Activated CD4-positive, alpha-beta T cell treated with anti-CD3 and anti-CD28 coated beads, Interleukin-10, Interleukin-2, amounts not matched to agents 100 ng/mL and 50 ng/mL, durations not matched to agents 16 hours and 8 hours (primary cell): ENCODE data around the gene ZRANB3.
"Not testable (repeated sequence)": the region's sequence is repeated elsewhere in the genome, so short reads cannot be mapped to it uniquely, and the experiment has no call there.

ENCODE experiments used
- DNase-seq: peaks from one replicate; pipeline ENCODE4 v3.0.0-alpha.2; 2020

The ZRANB3 gene

DNA sequence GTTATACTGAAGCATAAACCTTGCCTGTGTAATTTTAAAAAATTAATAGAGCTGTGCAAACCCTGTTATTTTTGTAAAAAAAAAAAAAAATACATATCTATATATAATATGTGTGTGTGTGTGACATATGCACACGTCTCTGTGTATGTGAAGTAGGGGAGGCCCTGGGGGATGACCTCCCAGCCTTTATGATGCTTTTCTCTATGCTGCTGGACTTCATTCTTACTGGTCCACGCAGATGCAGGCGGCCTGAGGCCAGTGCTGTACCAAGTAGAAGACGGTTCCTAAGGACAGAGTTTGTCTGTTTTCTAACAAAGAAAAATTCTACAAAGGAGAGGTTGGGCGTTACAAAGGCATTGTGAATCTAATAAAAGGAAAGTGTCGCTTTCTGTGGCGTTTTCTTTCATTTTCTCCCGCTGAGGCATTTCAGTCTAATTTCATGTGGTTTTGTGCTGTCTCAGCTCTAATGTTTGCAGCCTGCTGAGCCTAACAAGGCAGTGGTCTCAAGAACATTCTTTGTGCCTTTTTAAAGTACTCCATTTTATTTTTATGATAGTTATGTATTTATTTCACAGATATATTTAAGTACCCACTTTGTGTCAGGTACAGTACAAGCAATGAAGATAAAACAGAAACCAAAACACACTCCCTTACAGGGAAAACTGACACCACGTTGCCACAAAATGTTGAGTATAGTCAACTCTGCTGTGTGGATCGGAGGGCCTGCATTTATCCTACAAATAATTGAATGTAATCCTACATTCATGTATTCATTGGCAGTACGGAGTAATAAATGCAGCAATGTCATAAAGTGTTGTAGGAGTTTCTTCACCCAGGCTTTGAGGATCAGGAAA, 360.9 kb downstream of the ZRANB3 start:
- DNase-seq, result peak; percentile 24

DNA sequence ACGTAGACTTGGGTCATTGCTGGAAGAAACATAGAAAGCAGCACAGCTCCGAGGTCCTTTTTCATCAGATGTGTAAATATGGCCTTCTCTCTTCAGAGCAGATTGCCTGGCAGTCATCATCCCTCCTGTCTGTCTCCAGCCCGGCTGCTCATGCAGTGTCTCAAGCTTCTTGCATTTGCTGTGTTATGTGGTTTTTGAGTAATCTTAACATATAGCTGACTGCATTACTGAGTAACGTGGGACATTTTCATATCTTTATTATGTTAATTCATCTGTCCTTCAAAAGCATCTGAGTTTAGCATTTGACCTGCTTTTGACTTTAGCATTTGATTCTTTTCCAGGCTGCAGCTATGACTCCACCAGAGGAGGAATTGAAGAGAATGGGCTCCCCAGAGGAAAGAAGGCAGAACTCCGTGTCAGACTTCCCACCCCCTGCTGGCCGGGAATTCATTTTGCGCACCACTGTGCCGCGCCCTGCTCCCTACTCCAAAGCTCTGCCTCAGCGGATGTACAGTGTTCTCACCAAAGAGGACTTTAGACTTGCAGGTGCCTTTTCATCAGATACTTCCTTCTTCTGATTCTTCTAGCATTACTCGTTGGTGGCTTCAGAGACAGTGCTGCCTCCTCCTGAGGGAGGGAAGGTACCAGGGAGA, 362.7 kb downstream of the ZRANB3 start:
- DNase-seq, result no peak

DNA sequence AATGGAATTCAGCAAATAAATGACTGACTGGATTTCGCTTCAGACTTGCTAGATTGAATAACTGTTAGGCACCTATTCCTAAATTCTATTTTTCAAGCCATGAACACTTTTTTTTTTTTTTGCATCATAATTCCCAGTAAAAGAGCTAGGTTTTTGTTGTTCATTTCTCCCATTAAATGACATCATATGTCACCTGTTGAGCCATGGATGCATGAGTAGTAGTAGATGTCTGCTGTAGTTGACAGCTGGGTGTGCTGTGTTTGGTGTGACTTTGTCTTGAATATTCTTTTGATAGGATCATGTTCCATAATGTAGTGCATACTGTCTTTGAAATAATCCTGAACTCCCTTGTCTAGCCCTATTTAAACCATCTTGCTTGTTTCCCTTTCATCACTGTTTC, 363.7 kb downstream of the ZRANB3 start:
- no peak for DNase-seq

DNA sequence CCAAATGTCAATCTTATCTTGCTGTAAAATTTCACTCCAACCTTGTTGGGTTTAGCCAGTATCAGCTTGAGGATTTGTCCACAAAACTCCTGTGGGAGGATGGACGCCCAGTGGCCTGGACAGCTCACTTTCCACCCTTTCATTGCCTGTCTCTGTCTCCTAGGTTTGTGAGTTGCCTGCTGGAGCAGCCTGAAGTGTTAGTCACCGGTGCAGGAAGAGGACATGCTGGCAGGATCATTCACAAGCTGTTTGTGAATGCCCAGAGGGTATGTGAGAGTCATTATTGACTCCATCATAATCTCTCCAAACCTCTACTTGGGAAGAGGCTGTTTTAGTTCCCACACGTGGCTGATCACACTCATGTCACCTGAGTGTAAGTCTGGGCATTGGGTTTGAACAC, 366.6 kb downstream of the ZRANB3 start:
- DNase-seq, result no peak

DNA sequence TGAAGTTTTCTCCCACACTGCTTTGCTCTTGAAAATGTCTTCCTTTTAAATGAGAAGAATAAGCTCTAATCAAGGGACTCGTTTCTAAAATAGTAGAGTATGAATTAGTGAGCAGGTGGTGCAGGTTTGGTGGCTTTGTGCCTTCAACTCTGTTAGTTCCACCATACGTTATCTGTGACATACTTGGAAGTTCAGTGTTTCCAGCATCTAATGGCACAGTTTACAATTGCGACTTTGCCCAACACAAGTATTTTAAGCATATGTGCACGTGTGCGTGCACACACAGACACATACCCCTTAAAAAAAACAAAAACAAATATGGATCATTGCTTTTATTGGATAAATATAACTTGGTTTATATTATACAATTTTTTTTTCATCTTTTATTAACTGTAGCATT, 367.1 kb downstream of the ZRANB3 start:
- DNase-seq, result no peak

DNA sequence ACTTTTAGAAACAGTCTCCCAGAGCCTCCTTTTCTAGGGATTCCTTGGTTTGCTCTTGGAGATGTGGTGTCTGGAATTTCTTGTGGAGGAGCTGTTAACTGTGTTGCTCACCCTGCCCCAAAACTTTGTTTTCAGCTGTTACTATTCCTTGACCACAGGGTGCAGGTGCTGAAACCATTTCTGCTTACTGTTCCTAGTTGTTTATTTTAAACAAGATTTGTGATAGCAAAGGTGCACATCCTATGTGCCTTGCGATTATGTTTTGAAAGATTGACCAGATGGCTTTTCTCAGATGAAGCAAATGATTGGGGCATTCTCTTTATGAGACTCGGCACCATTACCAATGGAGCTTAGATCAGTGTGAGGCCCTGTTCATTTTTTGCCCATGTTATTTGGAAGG, 367.7 kb downstream of the ZRANB3 start:
- DNase-seq, result no peak

DNA sequence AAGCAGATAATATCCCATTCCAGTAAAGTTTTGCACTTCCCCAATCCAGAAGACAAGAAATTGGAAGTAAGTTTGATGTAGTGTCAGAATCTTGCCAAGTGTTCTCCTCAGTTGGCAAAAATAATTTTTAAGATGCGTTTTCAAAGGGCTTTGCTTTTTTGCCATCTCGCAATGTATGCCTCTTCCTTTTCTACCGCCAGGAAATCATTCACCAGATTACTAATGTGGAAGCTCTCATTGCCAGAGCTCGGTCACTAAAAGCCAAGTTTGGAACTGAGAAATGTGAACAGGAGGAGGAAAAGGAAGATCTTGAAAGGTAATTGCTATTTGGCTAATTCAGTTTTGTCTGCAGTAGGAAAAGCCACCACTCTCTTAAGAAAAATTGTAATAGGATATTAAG, 368.2 kb downstream of the ZRANB3 start:
- no peak for DNase-seq

DNA sequence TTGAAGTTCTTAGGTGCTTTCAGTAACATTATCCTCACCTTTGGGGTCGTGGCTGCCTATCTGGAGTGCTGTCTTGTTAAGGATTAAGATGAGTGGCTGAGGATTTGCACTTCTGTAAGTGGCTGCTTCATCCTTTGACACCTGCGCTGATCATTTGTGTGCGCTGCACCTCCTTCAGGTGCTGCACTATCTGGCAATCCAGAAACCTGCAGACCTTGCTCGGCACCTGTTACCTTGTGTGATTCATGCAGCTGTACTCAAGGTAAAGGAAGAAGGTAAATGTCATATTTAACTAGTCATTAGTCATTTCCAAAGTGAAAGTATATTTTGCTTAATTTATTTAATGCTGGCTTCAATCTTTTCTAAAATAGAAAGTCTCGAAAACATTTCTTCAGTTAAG, 368.6 kb downstream of the ZRANB3 start:
- DNase-seq, result peak; percentile 6

DNA sequence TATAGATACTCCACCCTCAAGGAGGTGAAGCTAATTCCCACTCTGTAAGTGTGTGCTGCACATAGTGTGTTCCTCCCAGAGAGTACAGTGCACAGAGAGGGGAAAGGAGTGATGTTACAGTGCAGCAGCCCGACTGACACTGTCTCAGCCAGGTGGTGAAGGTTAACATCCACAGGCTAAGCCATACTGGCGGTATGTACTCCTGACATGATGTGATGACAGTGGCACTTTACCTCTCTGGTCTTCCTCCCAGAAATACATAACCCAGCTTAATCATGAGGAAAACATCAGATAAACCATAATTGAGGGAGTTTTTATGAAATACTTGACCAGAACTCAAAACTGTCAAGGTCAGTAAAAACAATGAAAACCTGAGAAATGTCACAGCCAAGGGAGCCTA, 371.8 kb downstream of the ZRANB3 start:
- no peak for DNase-seq

DNA sequence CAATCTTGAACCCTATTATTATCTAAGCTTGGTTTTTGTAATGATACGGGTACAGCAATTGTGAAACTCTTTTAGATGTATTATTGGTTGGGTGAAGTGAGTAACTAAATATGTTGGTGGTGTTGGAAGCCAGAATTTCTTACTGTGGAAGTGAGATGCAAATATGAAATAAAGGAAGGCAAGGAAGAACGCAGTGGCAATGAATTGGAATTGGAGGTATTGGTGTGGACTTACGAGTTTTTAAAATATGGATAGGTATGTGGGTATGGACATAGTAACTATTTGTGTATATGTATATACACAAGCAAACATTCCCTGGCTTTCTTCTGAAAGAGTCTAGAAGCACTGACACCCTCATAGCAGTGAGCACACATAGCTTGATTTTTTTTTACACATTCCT, 373.2 kb downstream of the ZRANB3 start:
- no peak for DNase-seq

DNA sequence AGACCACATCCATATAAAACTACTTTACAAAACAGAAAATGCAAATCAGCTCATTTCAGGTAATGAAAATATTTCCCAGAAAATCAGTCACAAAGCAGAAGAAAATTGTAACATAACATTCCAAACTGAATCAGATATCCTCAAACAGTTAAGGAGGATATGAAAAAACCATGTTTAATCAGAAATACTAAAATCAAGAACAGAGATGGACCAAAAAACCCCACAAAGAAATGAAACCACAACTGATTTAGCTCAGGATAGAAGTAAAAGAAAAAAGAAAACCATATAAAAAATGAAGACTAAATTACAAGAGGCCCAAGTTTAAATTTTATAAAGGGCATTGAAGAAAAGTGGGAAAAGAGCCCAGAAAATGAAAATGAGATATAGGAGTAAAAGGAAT, 376.1 kb downstream of the ZRANB3 start:
- DNase-seq, result no peak

DNA sequence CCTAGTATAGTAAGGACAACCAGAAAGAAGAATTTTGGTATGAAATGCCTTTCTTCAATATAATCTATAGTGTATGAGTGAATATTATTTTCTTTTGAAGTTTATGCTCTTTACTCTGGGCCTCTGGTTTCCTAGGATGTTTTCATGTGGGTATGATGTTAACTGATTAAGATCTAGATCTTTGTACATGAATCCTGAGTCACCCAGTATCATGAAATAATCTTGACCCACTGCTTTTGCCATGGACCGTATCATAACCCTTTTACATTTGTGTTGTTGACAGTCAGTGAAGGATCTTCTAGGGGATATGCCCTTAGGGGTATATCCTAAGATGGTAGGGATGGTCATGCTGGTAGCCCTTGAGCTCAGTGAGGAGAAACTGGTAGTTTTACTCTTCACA, 378.7 kb downstream of the ZRANB3 start:
- no peak for DNase-seq

DNA sequence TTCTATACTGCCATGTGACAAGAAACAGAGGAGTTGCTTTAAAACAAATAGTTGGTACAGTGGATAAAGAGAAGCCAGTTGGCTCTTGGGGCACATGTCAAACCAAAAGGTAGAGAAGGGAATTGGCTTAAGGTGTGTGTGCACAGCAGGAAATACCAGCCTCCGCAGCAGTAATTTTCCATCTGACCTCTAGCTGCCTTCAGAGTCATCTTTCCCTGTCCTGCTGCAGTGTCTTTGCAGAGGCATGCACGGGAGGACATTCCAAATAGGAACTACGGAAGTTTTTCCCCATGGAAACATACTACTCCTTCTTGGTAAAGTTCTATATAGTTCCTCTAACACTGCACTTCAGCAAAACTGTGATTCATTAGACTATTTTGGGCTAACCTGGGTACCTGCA, 379.4 kb downstream of the ZRANB3 start:
- no peak for DNase-seq

DNA sequence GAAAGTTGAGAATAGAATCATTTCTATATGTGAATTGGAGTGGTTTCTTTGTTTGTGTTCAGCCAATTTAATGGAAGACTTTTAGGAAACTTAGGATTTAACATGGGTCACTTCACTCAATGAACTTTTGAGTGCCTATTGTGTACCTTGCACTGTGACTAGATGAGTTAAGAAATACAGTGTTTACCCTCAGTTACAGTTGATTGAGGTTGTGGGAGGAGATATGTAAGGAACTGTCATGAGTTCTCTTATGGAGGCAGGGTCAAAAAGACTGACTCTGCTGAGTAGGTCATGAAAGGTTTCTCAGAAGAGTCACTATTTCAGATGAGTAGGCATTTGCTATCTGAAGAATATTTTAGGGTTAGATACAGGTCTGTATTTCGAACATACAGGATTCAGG, 380.3 kb downstream of the ZRANB3 start:
- DNase-seq, result no peak

DNA sequence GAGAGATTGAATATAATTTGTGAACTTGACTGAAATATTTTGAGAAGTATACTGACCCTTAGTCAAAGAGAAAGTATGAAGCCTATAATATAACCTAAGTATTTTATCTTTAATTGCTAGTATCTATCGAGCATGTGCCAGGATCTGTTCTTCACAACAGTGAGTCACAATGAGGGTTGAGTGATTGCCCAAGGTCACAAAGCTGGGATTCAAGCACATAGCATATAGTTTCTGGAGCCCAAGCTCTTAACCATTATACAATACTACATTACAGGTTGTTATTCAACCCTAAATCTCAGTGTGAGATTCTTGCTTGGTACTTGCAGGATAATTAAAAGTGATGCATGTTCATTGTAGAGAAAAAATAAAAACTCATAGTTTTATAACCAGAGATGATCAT, 381.8 kb downstream of the ZRANB3 start:
- no peak for DNase-seq

DNA sequence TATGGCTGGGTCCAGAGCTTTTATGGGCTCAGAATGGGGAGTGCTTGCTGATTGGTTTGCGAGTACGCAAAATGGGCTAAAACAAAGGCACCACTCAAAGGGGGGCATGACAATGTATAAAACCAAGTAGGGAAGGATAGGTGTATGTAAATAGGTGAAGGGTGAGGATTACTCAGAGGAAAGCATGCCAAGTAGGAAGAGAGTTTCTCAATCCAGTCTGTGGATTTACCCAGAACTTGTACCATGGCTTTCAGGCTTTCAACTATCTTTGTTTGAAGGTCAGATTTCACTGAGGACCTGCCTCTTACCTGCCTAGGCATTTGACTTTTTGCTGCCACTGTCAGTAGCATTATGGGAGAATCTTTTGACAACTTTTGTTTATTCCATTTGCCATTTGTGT, 386.7 kb downstream of the ZRANB3 start:
- no peak for DNase-seq

DNA sequence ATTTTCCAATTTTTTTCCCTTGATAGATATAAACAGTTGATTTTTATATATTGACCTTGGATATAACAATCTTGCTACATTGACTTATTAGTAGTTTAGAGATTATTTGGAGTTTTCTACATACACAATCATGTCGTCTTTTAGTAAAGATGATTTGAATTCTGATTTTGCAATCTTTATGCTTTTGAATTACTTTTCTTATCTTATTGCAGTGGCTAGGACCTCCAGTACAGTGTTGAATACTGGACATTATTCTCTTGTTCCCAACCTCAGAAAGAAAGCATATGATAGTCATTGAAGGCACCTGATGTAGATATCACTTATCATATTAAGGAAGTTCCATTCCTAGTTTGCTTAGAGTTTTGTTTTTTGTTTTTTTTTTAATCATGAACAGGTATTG, 388.7 kb downstream of the ZRANB3 start:
- no peak for DNase-seq

DNA sequence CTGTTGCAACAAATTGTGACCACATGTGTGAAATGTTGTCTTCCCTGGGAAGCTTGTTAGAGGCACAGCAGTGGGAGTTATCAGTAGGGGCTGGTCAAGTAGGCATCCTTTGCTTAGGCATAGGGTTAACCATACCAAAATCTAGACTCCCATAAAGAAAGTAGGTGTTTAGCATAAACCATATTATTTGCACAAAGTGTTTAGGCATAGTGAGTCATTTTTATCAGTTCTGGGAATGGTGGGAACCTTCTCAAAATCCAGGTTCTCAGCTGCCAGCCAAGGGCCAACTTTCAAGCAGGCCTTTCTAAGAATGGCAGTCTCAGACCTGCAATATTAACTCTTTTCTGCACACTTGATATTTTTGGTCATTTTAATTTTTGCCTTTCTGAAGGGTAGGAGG, 390.4 kb downstream of the ZRANB3 start:
- no peak for DNase-seq

DNA sequence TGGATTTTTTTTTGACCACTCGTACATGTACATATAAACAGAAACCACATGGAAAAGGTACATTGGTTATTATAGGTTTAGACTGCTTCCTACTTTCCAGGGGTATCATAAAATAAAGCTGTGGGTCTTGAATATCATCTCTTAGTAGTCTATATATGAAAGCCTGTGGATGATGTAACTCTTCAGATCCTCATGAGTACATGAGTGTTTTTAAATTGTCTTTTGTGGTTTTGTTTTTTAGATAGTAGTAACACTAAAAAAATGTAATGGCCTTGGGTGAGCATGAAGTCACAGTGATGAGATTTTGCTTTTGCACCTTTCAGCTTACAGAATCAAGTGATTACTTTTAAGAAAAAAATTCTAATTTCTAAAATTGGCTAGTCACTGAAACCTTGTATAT, 398.7 kb downstream of the ZRANB3 start:
- no peak for DNase-seq

DNA sequence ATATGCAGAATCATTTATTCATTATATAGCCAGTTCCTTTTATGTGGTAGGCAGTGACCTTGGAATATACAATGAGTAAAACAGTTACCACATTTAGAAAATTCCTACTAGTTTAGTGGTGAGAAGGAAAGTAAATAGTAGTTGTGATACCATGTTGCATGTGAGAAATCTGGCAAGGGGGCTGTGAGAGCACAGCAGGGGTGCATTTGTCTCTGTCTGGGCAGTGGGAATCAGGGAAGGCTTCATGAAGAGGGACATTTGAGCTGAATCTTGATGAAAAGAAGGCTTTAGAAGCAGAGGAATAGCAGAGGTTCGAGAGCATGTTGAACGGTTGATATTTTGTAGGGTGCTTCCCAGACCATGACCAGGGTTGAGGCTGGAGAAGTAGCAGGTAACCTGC, 400.3 kb downstream of the ZRANB3 start:
- DNase-seq, result no peak

DNA sequence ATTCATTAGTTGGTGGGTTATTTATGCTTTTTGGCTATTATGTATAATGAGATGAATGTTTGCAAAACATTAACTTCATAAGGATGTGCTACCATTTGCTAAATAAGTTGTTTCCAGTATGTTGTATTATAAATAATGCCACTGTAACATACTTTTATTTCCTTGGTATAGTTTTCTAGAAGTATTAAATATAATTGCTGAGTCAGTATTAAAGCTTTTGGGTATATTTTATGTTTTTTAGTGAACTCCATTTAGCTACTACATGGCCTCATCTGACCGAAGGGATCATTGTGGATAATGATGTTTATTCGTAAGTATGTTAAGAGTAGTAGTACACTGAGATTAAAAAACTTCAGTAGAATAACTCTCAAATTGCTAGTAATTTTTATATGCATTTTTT, 405.1 kb downstream of the ZRANB3 start:
- no peak for DNase-seq

DNA sequence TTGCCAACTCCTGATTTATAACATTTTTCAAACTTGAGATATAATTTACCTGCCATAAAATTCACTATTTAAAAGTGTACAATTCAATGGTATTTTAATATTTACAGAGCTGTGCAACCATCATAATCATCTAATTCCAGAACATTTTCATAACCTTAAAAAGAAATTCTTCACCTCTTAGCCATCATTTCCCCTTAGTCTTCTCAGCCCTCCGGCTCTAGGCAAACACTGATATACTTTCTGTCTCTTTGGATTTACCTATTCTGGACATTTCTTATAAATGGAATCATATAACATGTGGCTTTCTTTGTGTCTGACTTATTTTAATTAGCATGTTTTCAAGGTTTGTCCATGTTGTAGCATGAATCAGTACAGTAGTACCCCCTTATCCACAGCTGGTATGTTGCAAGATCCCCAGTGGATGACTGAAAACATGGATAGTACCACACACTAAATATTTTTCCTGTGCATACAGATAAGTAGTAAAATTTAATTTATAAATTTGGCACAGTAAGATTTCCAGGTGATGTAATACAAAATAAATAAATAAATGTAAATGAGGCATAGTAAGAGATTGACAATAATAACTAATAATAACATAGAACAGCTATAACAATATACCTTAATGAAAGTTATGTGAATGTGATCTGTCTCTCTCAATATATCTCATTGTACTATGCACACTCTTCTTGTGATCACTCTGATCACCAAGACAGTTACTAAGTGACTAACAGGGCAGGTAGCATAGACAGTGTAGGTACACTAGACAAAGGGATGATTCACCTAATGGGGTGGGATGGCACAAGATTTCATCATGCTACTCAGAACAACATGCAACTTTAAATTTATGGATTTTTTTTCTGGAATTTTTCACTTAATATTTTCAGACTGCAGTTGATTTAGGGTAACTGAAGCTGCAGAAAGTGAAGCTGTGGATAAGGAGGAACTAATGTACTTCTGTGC, 405.8 kb downstream of the ZRANB3 start:
- DNase-seq, result no peak

DNA sequence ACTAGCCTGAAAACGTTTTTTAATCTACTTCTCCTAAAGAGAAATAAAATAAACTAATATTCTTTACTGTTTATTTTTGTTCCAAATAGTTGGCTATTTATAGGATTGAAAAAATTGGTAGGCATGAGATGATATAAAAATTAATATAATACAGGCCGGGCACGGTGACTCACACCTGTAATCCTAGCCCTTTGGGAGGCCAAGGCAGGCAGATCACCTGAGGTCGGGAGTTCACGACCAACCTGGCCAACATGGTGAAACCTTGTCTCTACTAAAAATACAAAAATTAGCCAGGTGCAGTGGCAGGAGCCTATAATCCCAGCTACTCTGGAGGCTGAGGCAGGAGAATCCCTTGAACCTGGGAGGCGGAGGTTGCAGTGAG, 409.4 kb downstream of the ZRANB3 start:
- not testable (repeated sequence) for DNase-seq
